Thyroid gland (tissue), 4 donors: ENCODE data around the gene PALMD.

Source experiments
- CTCF ChIP-seq, 6 experiments: fragments of 200-600 bp in 3 of 6; fragments of 450-650 bp in 3 of 6; sonication (generic) in 3 of 6; IDR thresholded peaks; one replicate each; pipeline ENCODE4 v1.5.1; 2016 to 2019; ENCODE audit warnings: antibody characterized with exemption in 6 of 6, mild to moderate bottlenecking in 2 of 6, inconsistent platforms in 1 of 6, moderate library complexity in 1 of 6
- POLR2A ChIP-seq, 2 donors: fragments of 450-650 bp; IDR thresholded peaks; one replicate each; pipeline ENCODE4 v1.6.1; 2017; ENCODE audit warnings: antibody characterized with exemption in 2 of 2, mild to moderate bottlenecking in 2 of 2, moderate library complexity in 1 of 2

GRCh38 chr1:99602404-99602969 lies 43.4 kb upstream of the PALMD start:
- TF ChIP-seq CTCF (IDR thresholded peaks at IDR 0.05), result no peak
- TF ChIP-seq POLR2A (IDR thresholded peaks at IDR 0.05), result no peak
